GM12873 (cell line): ENCODE data around the gene SESN1.

Source experiments
- CTCF ChIP-seq: IDR thresholded peaks from 2 replicates; pipeline ENCODE4 v1.5.1; 2012; ENCODE audit warnings: low read depth, mild to moderate bottlenecking, moderate library complexity, low read length, control low read depth; ENCODE audit not compliant: insufficient read depth; ENCODE audit errors: missing control alignments

SESN1 gene

DNA sequence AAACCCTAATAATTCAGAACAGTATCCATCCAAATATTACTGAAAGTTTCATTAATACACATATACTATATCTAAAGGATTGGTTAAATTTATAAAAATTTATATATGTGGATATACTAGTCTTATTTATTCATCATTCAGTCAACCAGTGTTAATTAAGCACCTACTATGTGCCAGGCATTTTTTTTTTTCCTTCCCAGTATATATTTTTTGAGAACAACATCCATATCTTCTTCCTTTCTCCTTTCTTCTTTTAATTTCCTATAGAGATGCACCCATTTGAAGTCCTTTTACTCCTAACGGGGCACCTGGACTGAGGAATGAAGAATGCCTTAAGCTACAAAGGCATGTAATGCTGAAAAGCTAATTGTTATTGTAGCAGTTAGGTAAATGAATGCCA lies 72.8 kb downstream of the SESN1 start:
- no peak for TF ChIP-seq CTCF

GRCh38 chr6:109019911-109020310 lies 74.7 kb downstream of the SESN1 start:
- no peak for TF ChIP-seq CTCF

- TF ChIP-seq CTCF = no peak
These were observed 79.5 kb downstream of the SESN1 start for GRCh38 chr6:109015176-109015575.

- TF ChIP-seq CTCF = no peak
These were observed 80.0 kb downstream of the SESN1 start for GRCh38 chr6:109014606-109015005.

GRCh38 chr6:109013656-109014305 lies 80.9 kb downstream of the SESN1 start:
- no peak for TF ChIP-seq CTCF

- no peak for TF ChIP-seq CTCF
These were observed 83.9 kb downstream of the SESN1 start for GRCh38 chr6:109010705-109011102.

DNA sequence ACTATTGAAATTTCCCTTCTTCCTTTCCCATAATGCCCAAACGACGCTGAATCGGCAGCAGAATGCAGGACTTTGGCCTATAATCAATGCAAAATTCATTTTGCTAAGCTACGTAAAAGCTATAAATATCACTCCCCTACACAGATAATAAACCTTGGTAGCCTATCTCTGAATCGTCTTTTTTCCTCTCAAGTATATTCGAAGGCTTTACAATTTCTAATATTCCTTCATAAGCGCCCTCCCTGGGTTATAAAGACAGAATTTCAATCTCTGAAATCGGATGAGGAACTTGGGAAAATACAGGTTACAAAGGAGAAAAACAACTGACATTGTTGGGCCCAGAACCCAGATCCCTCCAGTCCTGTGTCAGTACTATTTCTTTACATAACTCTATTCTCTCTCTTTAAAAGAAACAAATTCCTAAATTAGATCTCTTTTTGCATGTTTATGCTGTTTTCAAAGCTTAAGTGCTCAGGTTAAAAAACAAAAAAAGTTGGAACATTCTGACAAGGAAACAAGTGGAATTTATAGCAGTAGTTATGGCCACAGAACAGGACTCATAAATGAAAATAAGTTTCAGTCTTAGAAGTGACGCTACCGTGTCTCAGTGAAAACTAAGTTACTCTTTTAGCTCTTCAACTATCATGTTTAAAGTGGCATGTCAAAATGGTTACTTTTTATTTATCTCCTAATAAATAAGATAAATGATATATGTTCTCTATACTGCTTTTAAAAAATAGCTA lies 84.5 kb downstream of the SESN1 start:
- TF ChIP-seq CTCF = no peak
